MM.1S (cell line): ENCODE measurements around the gene TENT4A.

Source experiments
- EZH2 ChIP-seq: fragments of 300-600 bp; sonication (generic); optimal IDR thresholded peaks from 2 replicates; pipeline ENCODE3; 2017; ENCODE audit warnings: low read depth, mild to moderate bottlenecking, antibody characterized with exemption, low read length, mixed read lengths
- TF ChIP-seq, protein P1 (sequence below): fragments of 300-600 bp; sonication (generic); IDR thresholded peaks from 2 replicates; pipeline ENCODE4 v1.5.1; 2016; ENCODE audit warnings: antibody characterized with exemption, low read length, mixed read lengths

DNA sequence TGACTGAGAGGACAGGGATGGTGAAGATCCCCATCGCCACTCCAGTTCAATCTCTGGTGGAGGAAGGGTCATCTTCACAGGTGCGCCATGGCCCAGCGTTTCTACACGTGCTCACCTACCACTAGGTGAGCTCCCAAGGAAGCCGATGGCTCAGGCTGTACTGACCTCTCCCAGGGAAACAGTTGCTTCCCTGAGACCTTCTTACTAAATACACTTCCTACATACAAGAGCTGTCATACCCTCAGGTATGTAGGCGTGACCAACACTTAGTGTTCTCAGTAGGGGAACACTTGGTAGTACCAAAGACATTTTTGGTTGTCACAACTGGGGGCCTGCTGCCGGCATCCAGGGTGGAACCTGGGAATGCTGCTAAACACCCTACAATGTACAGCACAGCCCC, 75.2 kb downstream of the TENT4A start:
- TF ChIP-seq, protein P1, sequence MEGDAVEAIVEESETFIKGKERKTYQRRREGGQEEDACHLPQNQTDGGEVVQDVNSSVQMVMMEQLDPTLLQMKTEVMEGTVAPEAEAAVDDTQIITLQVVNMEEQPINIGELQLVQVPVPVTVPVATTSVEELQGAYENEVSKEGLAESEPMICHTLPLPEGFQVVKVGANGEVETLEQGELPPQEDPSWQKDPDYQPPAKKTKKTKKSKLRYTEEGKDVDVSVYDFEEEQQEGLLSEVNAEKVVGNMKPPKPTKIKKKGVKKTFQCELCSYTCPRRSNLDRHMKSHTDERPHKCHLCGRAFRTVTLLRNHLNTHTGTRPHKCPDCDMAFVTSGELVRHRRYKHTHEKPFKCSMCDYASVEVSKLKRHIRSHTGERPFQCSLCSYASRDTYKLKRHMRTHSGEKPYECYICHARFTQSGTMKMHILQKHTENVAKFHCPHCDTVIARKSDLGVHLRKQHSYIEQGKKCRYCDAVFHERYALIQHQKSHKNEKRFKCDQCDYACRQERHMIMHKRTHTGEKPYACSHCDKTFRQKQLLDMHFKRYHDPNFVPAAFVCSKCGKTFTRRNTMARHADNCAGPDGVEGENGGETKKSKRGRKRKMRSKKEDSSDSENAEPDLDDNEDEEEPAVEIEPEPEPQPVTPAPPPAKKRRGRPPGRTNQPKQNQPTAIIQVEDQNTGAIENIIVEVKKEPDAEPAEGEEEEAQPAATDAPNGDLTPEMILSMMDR, result no peak
- TF ChIP-seq EZH2, result no peak
